Daoy (cell line): ENCODE measurements around the gene ZNF512B. TPM values are rescaled to one million over a fixed set of nuclear protein-coding genes. Genes with fewer than 3 reads are reported as not detected.
A peak's percentile ranks its signal among the peaks of the same experiment; 100 is the strongest.
"Not testable (repeated sequence)": the region's sequence is repeated elsewhere in the genome, so short reads cannot be mapped to it uniquely, and the experiment has no call there.

Experiments
- DNase-seq: peaks from one replicate; pipeline ENCODE4 v3.0.0-alpha.2; 2015; ENCODE audit warnings: low read depth
- total RNA-seq: library from RNA; depleted of rRNA; stranded (reverse); fragments of >200 nt; shearing (Covaris generic); gene quantifications from 2 replicates; pipeline ENCODE4 v1.2.3, GENCODE V29; 2014

The ZNF512B gene
- total RNA-seq, 1 experiment from 2014 or later = 3.9 TPM

DNA sequence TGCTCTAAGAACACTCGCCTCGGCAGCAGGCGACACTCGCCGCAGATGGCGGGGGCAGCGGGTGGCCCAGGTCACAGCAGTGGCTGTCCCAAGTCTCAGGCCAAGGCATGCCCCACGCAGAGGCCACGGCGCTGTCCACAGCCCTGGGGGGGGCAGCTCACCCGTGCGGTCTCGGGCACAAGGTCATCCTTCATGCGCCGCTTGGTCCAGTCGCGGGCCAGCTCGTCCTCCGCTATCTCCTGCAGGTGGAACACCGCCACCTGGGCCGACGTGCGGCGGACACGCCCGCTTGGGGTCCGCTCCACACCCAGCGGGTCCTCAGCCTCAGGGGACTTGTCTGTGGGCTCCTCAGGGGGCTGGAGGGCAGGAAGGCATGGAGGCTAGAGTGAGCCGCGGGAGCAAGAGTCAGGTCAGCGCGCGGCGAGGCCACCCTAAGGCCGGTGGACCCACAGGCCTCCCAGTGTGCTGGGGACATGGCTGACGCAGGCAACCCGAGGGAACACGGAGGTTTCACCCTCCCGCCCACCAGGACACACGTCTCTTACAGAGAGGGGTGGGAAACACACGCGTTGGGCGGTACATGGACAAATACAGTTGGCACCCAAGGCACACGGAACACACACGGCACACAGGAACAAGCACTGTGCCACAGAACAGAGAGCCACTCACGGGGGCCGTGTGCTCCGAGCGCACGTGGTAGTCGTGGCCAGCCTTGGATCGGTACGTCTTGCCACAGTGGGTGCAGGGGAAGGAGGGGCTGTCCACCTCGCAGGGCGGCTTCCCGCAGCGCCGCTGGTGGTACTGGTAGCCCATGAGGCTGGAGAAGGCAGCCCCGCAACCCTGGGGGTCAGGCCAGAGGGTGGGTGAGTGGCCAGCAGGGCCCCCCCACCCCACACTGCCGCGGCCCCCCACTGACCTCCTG, 7.0 kb downstream of the ZNF512B start:
- no peak for DNase-seq

DNA sequence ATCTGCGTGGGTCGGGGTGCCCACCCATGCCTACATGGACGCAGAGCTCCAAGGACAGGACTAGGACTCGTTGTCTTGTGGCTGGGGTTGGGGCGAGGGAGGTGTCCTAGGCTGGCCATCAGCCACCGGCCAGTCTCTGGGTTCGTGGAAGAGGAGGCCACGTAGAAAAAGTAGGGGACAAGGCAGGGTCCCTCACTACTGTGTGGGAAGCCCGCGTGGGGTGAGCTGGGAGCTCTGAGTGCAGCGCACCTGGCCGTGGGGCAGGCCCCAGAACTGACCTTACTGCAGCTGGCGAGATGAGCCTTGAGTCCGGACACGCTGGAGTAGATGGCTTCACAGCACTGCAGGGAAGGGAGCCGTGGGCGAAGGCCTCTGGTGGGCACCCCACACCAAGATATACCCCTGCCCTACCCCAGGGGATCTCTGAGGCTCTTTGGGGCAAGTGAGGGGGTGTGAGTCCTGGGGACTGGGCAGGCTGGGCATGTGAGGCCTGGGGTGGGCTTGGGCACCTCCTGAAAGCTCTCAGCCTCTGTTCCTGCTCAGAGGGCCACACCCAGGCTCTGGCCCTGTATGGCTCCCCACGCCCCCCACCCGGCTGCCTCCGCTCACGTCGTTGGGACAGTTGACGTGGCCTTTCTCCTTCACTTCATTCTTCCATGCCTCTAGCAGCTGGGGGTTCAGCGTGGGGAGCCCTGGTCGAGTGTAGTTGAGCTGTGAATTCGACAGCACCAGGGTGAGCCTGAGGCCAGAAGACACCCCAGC, 7.9 kb downstream of the ZNF512B start:
- no peak for DNase-seq

DNA sequence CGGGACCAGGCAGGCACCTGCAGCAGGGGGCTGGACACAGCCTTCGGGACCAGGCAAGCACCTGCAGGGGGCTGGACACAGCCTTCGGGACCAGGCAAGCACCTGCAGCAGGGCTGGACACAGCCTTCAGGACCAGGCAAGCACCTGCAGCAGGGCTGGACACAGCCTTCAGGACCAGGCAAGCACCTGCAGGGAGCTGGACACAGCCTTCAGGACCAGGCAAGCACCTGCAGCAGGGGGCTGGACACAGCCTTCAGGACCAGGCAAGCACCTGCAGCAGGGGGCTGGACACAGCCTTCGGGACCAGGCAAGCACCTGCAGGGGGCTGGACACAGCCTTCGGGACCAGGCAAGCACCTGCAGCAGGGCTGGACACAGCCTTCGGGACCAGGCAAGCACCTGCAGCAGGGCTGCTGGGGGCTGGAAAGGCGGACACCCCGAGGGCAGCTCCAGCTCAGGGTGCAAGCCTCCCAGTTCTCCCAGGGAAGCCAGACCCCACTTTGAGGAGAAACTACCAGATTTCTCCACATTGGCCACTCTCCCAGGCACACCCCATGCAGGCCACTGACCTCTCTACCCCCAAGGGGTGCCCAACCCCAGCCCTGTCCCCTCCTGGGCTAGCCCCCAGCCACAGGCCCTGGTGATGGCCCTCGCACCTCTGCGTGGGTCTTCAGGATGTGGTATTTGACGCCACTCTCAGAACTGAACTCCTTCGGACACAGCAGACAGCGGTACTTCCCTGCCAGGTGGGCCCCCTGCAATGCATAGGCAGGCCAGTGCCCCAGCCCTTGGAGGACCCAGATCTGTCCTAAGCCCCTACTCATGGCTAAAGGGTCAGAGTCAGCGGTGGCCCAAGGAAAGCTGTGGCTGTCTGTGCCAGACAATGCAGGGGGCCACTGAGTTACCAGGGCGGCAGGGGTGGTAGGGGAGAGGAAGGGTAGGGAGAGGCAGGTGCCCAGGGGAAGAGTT, 8.8 kb downstream of the ZNF512B start:
- not testable (repeated sequence) for DNase-seq

DNA sequence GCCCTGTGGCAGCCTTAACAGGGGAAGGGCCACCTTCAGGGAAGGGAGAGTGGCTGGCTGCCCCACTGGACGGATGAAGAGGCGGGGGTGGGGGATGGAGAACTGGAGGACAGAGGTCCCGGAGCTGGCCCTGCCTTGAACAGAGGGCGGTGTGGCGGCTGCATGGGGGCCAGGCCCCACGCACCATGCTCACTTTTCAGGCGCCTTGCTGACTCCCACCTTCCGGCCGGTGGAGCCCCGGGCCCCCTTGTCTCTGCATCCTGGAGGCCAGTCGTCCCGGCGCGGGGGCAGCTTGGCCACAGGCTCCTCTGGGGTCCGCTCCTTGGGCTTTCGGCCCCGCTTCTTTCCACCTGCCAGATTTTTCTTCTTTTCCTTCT, 10.0 kb downstream of the ZNF512B start:
- DNase-seq = no peak

DNA sequence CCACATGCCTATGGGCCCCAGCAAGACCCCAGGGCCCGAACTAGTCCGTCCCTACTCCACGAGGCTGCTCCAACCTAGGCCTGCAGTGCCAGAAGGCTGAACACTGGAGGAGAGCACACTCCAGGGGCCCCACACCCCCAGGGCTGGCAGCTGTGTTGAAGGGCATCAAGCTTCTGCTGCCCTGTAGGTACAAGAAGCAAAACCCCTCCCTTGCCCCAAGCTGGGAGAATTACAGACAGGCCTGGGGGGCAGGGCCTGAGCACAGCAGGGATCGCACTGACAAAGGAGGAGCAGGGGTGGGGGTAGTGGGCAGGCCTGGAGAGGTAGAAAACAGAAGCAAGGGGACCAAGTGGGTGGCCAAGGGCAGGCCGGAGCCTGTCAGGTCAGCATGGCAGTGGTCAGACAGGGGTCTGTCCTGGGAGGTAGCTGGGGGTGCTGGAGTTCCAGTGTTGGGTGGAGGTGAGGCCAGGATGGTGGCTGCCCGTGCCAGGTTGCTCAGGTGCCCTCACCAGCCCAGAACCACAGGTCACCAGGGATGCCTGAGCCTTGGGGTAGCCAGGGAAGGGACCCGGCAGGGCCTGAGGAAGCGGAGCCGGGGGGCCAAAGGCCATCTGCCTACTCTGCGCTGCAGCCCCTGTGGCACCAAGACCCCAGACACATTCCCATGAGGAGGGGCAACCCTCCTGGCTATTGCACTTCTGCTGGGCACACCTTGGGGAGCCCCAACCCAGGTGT, 10.6 kb downstream of the ZNF512B start:
- no peak for DNase-seq

DNA sequence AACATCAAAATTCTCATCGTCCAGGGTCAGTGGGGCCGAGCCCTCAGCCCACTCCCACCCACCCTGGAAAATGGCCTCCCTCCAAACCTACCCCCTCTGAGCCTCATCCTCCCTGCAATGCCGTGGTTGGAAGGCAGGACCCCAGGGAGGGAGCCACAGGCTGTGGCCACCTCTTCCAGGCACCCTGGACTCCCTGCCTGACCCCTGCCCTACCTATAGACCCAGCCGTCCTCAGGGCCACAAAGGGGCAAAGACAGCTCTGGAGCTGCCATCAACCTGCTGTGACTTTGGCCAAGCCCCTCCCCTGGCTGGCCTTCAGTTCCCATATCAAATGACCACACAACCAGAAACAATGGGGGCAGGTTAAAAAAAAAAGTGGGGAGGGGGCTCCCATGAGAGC, 11.3 kb downstream of the ZNF512B start:
- no peak for DNase-seq

DNA sequence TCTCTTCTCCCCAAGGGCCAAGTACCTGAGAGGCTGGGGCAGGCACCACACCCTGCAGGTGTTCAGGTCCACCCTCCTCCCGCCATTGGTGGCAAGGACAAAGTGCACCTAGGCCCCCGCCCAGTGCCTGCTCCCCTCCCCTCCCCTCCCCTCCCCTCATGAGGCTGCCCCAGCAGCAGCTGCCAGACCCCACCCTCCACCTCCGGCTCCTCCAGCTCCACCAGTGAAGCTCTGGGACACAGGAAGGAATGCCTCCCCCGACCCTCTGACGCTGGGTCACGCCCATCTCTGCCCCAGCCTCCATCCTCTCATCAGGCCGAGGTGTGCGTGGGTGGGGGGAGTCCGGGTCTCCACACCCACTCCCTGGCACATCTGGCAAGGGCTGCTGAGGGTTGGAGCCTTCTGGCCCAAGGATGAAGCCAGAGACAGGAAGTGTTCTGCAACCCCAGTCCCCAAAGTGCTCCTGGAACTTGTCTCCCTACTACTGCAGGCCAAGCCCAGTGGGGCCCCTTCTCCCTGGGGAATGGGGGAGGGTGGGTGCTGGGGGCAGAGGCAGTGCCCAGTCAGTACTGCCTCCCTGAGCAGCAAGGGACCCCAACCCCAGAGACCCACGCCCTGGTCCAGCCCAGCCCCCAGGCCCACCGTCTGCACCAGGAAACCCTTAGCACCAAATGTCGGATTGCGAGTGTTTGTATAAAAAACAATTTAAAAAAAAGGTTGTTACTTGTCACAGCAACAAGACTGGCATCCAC, 11.9 kb downstream of the ZNF512B start:
- peak; percentile 69 for DNase-seq

DNA sequence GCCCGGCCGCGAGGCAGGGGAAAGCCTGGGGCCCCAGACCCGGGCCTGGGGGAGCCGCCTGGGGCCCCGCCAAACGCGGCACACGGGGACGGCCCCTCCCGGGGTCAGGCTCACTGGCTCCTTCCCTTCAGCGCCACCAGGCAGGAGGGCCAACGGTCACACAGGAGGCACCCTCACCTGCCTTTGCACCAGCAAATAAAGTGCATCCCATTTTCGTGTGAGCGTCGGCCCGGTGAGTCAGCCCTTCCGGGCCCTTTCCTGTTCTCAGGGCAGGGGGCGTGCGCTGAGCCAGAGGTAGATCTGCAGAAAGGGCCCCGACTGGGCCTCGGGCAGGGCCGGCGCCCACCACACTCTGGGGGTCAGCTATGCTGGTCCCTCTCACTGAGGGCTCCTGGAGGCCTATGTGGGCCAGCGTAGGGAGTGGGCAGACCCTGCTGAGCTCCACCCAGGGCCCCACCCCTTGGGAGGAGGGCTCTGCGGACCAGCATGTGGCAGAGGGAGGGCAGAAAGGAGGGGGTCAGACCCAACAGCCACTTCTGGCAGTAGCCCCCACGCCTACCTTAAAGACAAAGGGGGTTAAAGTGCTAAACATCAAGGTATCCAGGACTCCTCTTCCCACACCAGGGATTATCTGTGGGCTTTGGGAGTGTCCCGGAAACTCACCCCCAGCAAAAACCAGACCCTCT, 12.6 kb downstream of the ZNF512B start:
- peak; percentile 77 for DNase-seq

DNA sequence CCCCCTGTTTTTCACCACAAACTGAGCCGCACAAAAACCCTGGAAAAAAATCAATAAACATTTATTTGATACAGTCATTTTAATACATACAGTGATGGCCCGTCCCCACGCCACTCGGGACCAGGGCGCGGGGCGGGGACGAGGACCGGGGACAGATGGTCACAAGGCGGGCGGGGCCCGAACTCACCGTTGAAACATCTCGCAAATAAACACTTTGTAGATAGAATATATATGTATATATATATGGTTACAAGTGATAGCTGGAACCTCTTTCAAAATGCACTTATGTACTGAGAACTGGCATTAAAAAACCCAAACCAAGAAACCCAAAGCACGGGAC, 13.1 kb downstream of the ZNF512B start:
- DNase-seq = no peak

DNA sequence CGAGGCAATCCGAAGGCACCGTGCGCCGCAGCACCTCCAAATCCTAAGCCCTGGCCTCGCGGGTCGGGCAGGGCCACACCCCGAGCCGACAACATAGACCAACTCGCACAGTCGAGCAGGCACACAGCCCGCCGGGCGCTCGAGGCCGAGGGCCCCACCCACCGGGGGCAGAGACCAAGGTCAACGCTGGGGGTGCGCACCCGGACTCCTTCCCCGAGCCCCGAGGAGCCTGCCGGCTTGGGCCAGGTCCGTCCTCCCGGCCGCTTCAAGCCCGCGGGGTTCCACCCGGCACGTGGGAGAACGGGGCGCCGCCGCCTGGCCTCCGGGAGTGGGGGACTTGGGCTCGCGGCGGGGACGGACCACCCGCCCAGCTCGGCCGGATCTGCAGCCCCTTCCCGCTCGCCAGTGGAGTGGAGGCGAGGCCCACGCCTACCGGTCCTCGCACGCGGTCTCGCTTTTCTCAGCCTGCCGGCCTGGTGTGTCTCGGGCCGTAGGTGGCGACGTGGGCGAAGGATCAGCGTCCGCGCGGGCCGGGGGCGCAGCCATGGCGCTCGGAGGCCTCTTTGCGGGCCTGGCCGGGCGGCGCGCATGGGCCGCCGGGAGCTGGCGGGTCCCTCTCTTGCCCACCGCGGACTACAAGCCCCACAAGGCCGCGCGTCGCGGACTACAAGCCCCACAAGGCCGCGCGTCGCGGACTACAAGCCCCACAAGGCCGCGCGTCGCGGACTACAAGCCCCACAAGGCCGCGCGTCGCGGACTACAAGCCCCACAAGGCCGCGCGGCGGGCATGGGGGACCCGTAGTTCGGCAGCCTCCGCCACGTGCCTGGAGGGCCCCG, 13.7 kb downstream of the ZNF512B start, which contains the start of gene UCKL1:
UCKL1 (minus strand) TSS at position 590 of the 837 bp plus-strand sequence; CDS start at position 546, 44 bp downstream.
- DNase-seq = peak; percentile 89

DNA sequence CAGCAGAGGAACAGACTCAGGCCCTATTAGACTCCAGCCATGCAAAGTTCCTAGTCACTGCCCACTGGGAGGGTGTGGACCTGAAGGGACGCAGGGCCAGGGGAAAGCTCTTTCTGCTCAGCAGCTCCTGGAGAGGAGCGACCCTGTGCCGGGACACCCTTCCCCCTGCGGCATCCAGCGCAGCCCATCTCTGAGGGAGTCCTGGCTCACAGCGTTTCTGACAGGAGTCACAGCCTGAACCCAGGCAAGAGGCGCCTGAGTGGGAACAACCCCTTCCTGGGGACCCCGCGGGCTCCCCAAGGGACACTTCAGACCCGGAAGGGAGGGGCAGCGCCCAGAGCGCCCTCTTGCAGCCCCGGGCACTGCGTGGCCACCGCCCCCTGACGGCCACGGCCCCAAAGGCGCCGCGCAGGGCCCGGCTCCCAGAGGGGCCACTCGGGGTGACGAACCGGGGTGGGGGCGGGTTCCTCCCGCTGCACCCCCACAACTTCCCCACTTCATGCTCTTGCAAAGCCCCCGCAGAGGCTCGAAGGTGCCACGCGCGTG, 14.4 kb downstream of the ZNF512B start:
- DNase-seq = no peak

DNA sequence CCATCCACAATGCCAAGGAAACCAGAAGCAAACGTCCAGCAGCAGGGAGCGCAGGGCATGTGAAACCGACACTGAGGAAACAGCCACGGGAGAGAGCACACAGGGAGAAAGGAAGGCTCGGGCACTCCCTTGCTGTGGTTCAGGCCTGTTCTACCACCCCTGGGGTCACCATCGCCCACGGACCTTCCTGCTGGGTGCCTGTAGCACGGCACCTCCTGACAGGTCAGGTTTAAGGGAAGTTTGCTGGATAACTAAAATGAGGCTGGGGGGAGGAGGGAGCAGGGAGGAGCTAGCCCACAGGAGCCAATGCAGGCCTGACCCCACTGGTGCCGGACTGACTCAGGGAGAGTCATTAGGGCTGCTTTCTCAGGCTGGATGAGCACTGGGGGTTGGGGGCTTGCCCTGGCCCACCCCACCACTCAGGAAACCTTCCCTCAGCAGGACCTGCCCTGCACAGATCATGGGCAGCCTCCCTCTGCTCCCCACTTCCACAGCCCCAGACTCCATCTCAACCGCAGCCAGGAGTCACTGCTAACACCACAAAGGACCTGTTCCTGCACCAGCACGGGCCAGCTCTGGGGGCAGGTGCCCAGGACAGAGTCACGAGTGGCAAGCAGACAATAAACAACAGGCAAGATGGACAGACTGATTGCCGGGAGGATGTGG, 15.8 kb downstream of the ZNF512B start:
- DNase-seq = no peak

DNA sequence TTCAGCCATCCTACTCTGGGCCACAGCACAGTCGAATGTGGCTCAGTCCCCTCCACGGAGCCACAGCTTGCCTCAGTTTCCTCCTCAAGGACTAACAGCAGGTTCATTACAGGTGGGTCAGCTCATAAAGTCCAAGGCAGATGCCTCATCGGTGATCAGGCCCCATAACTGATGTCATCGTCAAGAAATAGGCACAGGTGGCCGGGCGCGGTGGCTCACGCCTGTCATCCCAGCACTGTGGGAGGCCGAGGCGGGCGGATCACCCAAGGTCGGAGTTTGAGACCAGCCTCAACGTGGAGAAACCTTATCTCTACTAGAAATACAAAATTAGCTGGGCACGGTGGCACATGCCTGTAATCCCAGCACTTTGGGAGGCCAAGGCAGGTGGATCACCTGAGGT, 17.0 kb downstream of the ZNF512B start:
- no peak for DNase-seq

DNA sequence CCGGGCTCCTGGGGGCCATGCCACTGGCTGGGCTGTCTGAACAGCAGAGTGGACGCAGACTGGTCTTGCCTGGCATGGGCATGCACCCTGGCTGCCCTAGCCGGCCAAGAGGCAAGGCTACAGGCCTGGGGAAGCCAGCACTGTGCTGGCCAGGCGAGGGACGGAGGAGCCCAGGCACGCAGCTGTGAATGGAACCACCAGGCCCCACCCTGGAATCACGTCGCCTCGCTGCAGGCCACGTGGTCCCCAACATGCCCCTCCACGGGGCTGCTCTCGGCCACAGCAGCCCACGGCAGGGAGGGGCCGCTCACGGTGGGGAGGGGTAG, 17.6 kb downstream of the ZNF512B start:
- DNase-seq = no peak

DNA sequence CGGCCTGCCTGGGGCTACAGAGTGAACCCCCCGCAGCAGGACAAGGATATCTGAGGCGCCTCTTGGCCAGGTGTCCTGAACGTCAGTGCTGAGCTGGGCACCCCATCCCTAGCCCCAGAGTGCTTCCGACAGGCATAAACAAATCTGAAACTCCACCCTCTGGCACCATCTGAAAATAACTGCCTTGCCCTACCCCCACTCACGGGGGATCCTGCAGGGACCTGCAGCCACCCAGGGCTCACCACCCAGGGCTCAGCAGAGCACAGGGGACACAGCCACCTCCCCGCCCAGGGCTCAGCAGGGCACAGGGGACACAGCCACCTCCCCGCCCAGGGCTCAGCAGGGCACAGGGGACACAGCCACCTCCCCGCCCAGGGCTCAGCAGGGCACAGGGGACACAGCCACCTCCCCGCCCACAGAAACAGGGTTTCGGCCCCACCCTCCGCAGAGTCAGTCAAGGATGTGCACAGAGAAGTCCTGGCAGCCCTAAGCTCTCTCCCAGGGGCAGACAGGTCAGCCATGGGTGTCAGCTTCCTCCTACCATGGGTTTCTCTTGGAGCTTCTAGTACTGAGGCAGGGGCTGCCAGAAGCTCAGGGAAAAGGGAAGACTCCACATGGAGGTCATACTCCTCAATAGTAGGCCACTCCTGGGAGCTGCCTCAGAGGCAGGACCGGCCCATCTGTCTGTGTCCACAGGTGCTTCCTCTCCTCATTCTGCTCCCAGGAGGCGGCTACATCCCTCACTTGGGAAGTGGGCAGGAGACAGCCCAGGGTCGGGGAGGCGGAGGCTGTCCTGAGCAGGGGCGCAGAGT, 18.1 kb downstream of the ZNF512B start:
- DNase-seq = no peak

DNA sequence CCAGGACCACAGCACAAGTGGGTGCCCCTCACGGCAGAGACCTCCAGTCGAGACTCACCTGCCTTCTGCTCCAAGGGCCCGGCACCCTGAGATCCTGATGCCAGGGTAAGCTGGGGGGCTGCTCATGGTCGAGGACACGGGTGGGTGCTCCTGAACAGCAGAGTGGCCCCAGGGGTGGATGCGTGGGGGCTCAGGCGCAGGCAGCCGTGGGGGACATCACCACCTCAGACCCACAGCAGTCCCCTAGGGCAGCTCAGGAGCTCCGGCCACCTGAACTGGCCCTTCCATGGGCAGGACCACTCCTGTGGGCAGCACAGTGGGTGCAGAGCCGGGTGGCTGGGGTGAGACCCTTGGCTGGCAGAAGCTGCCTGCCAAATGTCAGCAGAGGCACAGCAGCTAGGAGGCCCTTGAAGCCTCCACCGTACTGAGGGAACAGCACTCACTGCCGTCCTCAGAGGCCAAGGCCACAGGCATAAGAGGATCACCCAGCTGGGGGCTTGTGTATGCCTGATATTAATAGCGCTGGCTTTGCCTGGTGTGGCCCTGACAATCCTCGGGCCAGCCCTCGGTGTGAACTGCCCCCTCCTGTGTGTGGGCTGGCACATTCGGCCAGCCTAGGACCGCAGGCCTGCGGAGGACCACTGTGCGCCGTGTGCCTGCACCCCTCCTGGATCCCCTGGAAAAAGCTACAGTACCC, 18.9 kb downstream of the ZNF512B start:
- no peak for DNase-seq
